K562 (cell line): ENCODE results near the gene SAFB. TPM values are rescaled to one million over a fixed set of nuclear protein-coding genes. Genes with fewer than 3 reads are reported as not detected.

Experiments
- ATAC-seq: fragments of 200-7000 bp; cut with Tn5 transposase; 3 replicates; pipeline ENCODE4 v1.9.1; 2020; ENCODE audit warnings: moderate library complexity
- BruUV-seq: library from RNA; stranded (reverse); fragments of 400-500 nt; replicated peaks from 2 replicates; lab custom pipeline; 2021; lab: Mats Ljungman, UMichigan
- CTCF ChIA-PET: fragments of 300-600 bp; formaldehyde crosslinking; extraction: SDS; loops from one replicate; lab custom pipeline; 2021; ENCODE audit warnings: low intra/inter-chr PET ratio; lab: Yijun Ruan, JAX
- POLR2A ChIA-PET: fragments of 300-600, 350-650 bp; sonication (Branson Sonifier 250); formaldehyde crosslinking; extraction: SDS; loops from one replicate; lab custom pipeline; 2021; ENCODE audit warnings: antibody characterized with exemption, inconsistent platforms; lab: Yijun Ruan, JAX
- DNase-seq, 4 experiments: peaks; one replicate each; pipeline versions ENCODE4 v3.0.0 to v3.0.0-alpha.2; 2011 to 2018; ENCODE audit warnings: low spot score in 3 of 4, mixed read lengths in 3 of 4; ENCODE audit errors: extremely low read depth in 1 of 4
- FAIRE-seq: peaks from 2 replicates; lab custom pipeline; 2011; peaks lifted over from hg19 to GRCh38; lab: Jason Lieb, UNC
- H2AFZ ChIP-seq: 2 replicates; pipeline ENCODE4 v1.6.0; 2011; ENCODE audit warnings: low read depth, low read length, control low read depth, inconsistent platforms
- H3K27ac ChIP-seq: fragments of 200-600 bp; 3 replicates; pipeline ENCODE4 v1.8.0; 2011; ENCODE audit warnings: low read depth, mild to moderate bottlenecking, control low read depth, inconsistent platforms, low read length, moderate library complexity, mixed read lengths; ENCODE audit errors: extremely low read depth
- H3K27me3 ChIP-seq, 2 experiments: fragments of 300-600 bp in 1 of 2; 2 replicates in 1 of 2; 3 replicates in 1 of 2; pipeline versions ENCODE4 v1.6.0 to v1.8.0; 2011; ENCODE audit warnings: inconsistent platforms in 2 of 2, low read length in 2 of 2, mild to moderate bottlenecking in 1 of 2, mixed read lengths in 1 of 2, moderate library complexity in 1 of 2; ENCODE audit not compliant: control insufficient read depth in 2 of 2, insufficient read depth in 2 of 2
- H3K36me3 ChIP-seq: fragments of 300-600 bp; 3 replicates; pipeline ENCODE4 v1.8.0; 2011; ENCODE audit warnings: mild to moderate bottlenecking, low read length, inconsistent platforms; ENCODE audit not compliant: control insufficient read depth, insufficient read depth
- H3K4me1 ChIP-seq, 2 experiments: fragments of 200-600 bp in 1 of 2; replicated peaks in 1 of 2; 2 replicates in 1 of 2; 3 replicates in 1 of 2; pipeline versions ENCODE4 v1.5.1 to v1.8.0; 2011; ENCODE audit warnings: inconsistent platforms in 2 of 2, low read length in 2 of 2, mild to moderate bottlenecking in 1 of 2, mixed read lengths in 1 of 2, moderate library complexity in 1 of 2; ENCODE audit not compliant: control insufficient read depth in 2 of 2, insufficient read depth in 2 of 2
- H3K4me2 ChIP-seq: 2 replicates; pipeline ENCODE4 v1.6.1; 2011; ENCODE audit warnings: low read length, control low read depth, inconsistent platforms, mixed read lengths; ENCODE audit not compliant: insufficient read depth
- H3K4me3 ChIP-seq: fragments of 200-600 bp; sonication (generic), shearing (Covaris generic); 2 replicates; pipeline ENCODE4 v1.5.1; 2016; ENCODE audit warnings: control low read depth, inconsistent platforms
- H3K79me2 ChIP-seq: fragments of 200-600 bp; 3 replicates; pipeline ENCODE4 v1.8.0; 2011; ENCODE audit warnings: low read length, inconsistent platforms; ENCODE audit not compliant: control insufficient read depth, insufficient read depth
- H3K9ac ChIP-seq, 2 experiments: 2 replicates each; pipeline versions ENCODE4 v1.6.0 to v1.6.1; 2011; ENCODE audit warnings: low read depth in 2 of 2, low read length in 2 of 2, control low read depth in 1 of 2, inconsistent platforms in 1 of 2, mild to moderate bottlenecking in 1 of 2, mixed read lengths in 1 of 2; ENCODE audit not compliant: insufficient read depth in 1 of 2
- H3K9me1 ChIP-seq: one replicate; pipeline ENCODE4 v1.6.0; 2011; ENCODE audit warnings: inconsistent platforms, mild to moderate bottlenecking, low read length, moderate library complexity; ENCODE audit not compliant: control insufficient read depth, insufficient read depth
- H3K9me3 ChIP-seq: replicated peaks from 2 replicates; pipeline ENCODE4 v1.5.1; 2011; ENCODE audit warnings: low read depth, low read length, inconsistent platforms; ENCODE audit not compliant: control insufficient read depth, insufficient read depth
- H4K20me1 ChIP-seq: replicated peaks from 2 replicates; pipeline ENCODE4 v1.6.1; 2011; ENCODE audit warnings: low read length, inconsistent platforms, mixed read lengths; ENCODE audit not compliant: control insufficient read depth, insufficient read depth
- BCOR ChIP-seq: fragments of 450-650 bp; IDR thresholded peaks from 2 replicates; pipeline ENCODE4 v1.6.1; 2016
- FIP1L1 ChIP-seq: fragments of 200-400 bp; formaldehyde crosslinking; IDR thresholded peaks from 2 replicates; pipeline ENCODE4 v1.6.1; 2018; ENCODE audit warnings: mild to moderate bottlenecking, low read depth, low read length; ENCODE audit not compliant: poor library complexity, severe bottlenecking
- HNRNPL ChIP-seq: fragments of 200-400 bp; formaldehyde crosslinking; IDR thresholded peaks from 2 replicates; pipeline ENCODE4 v1.6.1; 2017; ENCODE audit warnings: low read depth, mild to moderate bottlenecking, low read length
- HNRNPUL1 ChIP-seq: fragments of 200-400 bp; formaldehyde crosslinking; IDR thresholded peaks from 2 replicates; pipeline ENCODE4 v1.6.1; 2017; ENCODE audit warnings: low read length
- PRMT5 ChIP-seq: sonication (generic); formaldehyde crosslinking; IDR thresholded peaks from 2 replicates; pipeline ENCODE4 v1.5.0; 2020; ENCODE audit warnings: missing genetic modification reagents
- RBM22 ChIP-seq: fragments of 200-400 bp; formaldehyde crosslinking; IDR thresholded peaks from 2 replicates; pipeline ENCODE4 v1.6.1; 2018; ENCODE audit warnings: low read length, low read depth; ENCODE audit not compliant: poor library complexity, severe bottlenecking
- SUPT5H ChIP-seq: fragments of 450-650 bp; IDR thresholded peaks from 2 replicates; pipeline ENCODE4 v1.6.1; 2016
- WGBS: fragments of 100-300 bp; shearing (Covaris generic); methylation state at CpG from one replicate; pipeline ENCODE4 v1.1.6; 2016; ENCODE audit warnings: low coverage, mixed read lengths; ENCODE audit not compliant: insufficient coverage; ENCODE audit errors: missing lambda C conversion rate; 5-methylcytosine and 5-hydroxymethylcytosine counted together
- in situ Hi-C: fragments of 300-500 bp; cut with MboI; formaldehyde crosslinking; loops from 4 replicates; pipeline ENCODE4 v1.15.0; 2018; ENCODE audit warnings: inconsistent platforms, mixed read lengths
- intact Hi-C: fragments of 100-400 bp; cut with micrococcal nuclease; formaldehyde crosslinking; loops from 2 replicates; pipeline ENCODE4 v1.14.2; 2022
- polyA plus RNA-seq, 8 experiments: library from polyadenylated mRNA; depleted of rRNA in 4 of 8; stranded (reverse) in 5 of 8; unstranded in 3 of 8; fragments of >200 nt; fragmentation: Nextera tagmentation in 2 of 8; fragmentation: Illumina TruSeq in 1 of 8; extraction: Ambion mirVana in 2 of 8; extraction: Trizol in 1 of 8; gene quantifications; 2 replicates each; pipeline versions ENCODE4 v1.2.1 to v1.2.3, GENCODE V29; 2011 to 2014; ENCODE audit warnings: inconsistent platforms in 1 of 8, missing spikeins in 1 of 8
- total RNA-seq, 7 experiments: library from RNA; depleted of rRNA in 6 of 7; stranded (reverse); fragments of >200 nt in 6 of 7; fragmentation: Illumina TruSeq in 2 of 7; extraction: Trizol in 2 of 7; gene quantifications; 2 replicates each; pipeline versions ENCODE4 v1.2.1 to v1.2.3, GENCODE V29; 2011 to 2021; ENCODE audit warnings: low replicate concordance in 1 of 7
- TF ChIP-seq, protein P1 (sequence below): fragments of 250-450 bp; sonication (Bioruptor Pico); IDR thresholded peaks from 2 replicates; pipeline ENCODE4 v1.4.0; 2020; ENCODE audit warnings: mild to moderate bottlenecking, moderate library complexity
- TF ChIP-seq, protein P2 (sequence below): sonication (generic); formaldehyde crosslinking; IDR thresholded peaks from 2 replicates; pipeline ENCODE4 v1.8.1; 2023; ENCODE audit warnings: mild to moderate bottlenecking, missing genetic modification reagents, moderate library complexity
- TF ChIP-seq, protein P3 (sequence below): fragments of 450-650 bp; IDR thresholded peaks from 2 replicates; pipeline ENCODE4 v1.6.1; 2014; ENCODE audit warnings: low read depth, mild to moderate bottlenecking, moderate library complexity, borderline replicate concordance
- TF ChIP-seq, protein P4 (sequence below): fragments of 200-400 bp; formaldehyde crosslinking; IDR thresholded peaks from 2 replicates; pipeline ENCODE4 v1.6.1; 2017; ENCODE audit warnings: mild to moderate bottlenecking, low read depth, low read length, moderate library complexity

The SAFB gene
- total and polyA plus RNA-seq, 9 of the 15 experiments (the other 6 are each of a cell fraction or from before 2014, with no cell fraction given), result 1.1 to 151 (median 83.1) TPM

DNA sequence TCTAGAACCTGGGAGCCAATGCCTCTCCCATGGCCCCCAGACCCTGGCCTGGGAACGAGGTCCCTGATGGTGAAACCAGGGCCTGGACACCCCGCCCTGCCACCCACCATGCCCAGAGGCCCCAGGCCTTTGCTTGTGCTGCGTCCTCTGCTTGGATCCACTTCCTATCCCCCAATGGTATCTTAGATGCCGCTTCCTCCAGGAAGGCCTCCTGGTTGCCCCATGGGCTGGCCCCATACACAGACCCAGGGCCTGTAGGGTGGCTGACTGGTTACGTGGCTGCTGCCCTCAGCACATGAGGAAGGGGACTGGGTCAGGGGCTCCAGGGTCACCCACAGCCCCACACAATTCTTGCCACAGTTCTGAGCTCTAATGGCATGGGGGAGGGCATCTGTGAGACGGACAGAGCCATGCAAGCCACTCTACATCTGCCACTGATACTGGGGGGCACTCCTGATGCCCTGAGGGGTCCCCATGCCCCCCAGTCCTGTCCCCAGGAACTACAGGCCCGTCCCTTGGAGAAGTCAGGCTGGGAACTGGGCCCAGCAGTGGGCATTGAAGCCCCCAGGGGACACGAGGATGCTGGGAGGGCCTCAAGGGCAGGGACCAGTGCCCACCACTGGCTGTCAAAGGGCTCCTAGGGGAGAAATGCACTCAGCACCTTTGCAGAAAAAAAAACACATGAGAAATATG is 72.2 kb downstream of the SAFB start (continued):
- TF ChIP-seq, protein P1, sequence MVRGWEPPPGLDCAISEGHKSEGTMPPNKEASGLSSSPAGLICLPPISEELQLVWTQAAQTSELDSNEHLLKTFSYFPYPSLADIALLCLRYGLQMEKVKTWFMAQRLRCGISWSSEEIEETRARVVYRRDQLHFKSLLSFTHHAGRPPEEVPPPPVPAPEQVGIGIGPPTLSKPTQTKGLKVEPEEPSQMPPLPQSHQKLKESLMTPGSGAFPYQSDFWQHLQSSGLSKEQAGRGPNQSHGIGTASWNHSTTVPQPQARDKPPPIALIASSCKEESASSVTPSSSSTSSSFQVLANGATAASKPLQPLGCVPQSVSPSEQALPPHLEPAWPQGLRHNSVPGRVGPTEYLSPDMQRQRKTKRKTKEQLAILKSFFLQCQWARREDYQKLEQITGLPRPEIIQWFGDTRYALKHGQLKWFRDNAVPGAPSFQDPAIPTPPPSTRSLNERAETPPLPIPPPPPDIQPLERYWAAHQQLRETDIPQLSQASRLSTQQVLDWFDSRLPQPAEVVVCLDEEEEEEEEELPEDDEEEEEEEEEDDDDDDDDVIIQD (CRISPR knock-in tag), result no peak
- TF ChIP-seq BCOR, result no peak
- TF ChIP-seq HNRNPL, result no peak
- TF ChIP-seq, protein P2, sequence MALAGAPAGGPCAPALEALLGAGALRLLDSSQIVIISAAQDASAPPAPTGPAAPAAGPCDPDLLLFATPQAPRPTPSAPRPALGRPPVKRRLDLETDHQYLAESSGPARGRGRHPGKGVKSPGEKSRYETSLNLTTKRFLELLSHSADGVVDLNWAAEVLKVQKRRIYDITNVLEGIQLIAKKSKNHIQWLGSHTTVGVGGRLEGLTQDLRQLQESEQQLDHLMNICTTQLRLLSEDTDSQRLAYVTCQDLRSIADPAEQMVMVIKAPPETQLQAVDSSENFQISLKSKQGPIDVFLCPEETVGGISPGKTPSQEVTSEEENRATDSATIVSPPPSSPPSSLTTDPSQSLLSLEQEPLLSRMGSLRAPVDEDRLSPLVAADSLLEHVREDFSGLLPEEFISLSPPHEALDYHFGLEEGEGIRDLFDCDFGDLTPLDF (CRISPR knock-in tag), result no peak
- TF ChIP-seq, all 486 proteins: peak for 5

DNA sequence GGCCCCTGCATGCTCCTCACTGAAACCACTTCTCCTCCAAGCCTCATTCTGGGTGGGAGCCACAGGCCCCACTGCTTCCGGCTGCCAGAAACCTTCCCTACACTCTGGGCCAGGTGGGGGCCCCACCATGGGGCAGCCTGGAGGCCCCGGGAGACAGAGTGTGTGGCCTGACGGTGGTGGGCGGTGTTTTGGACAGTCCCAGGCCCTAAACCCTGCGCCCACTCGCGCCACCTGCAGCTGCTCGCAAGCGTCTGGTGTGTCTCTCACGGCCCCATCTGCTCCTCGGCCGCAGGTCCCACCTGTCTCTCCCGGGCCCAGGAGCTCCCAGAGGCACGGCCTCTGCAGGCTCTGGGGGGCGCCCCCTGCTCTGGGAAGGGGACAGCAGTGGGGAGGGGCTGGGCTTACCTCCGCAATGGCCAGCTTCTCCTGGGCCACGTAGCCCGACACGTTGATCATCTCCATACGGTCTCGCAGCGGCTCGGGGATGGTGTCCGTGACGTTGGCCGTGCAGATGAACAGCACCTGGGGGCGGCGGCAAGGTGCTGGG is 72.8 kb downstream of the SAFB start:
- DNase-seq, result no peak
- Histone ChIP-seq H3K27me3 (no peaks in the 10 kb centered on the region), H2AFZ (no peak overlapping the region), H3K79me2 (peaks cover 65% of the 10 kb centered on the region), H3K4me2 (no peak overlapping the region), H3K9ac (peak overlapping the region in 1 of 2 experiments; percentile 40; a peak in 1 of 4 replicates), H3K9me1 (peaks cover 17% of the 10 kb centered on the region), H4K20me1 (peaks cover 63% of the 10 kb centered on the region), H3K9me3 (no peaks in the 10 kb centered on the region), H3K27ac (no peak overlapping the region), H3K4me3 (no peak overlapping the region), H3K36me3 (peaks cover 99% of the 10 kb centered on the region), H3K4me1 (peaks cover 14 to 77% of the 10 kb centered on the region in 2 experiments)
- ChIA-PET POLR2A (interaction anchor here (0.6 to 1.6 kb wide), 3 partner anchors 9 to 1472 kb away, joined by 3 to 8 read pairs (median 6); no protein-coding TSS in a partner anchor), CTCF (no interaction called here)
- no peak for FAIRE-seq
- in situ Hi-C loops (no loop called here), intact Hi-C loops (no loop called here)
- BruUV-seq, result no TSS peak
- 90% methylated on average over 26 of the region's 28 CpGs for WGBS
- ATAC-seq, result no peak
- TF ChIP-seq, protein P3, sequence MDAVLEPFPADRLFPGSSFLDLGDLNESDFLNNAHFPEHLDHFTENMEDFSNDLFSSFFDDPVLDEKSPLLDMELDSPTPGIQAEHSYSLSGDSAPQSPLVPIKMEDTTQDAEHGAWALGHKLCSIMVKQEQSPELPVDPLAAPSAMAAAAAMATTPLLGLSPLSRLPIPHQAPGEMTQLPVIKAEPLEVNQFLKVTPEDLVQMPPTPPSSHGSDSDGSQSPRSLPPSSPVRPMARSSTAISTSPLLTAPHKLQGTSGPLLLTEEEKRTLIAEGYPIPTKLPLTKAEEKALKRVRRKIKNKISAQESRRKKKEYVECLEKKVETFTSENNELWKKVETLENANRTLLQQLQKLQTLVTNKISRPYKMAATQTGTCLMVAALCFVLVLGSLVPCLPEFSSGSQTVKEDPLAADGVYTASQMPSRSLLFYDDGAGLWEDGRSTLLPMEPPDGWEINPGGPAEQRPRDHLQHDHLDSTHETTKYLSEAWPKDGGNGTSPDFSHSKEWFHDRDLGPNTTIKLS, result no peak
- TF ChIP-seq SUPT5H (0 out of 2 replicates have a peak, but pooled peaks have one; percentile 18), RBM22 (peak; percentile 86), HNRNPUL1 (no peak), FIP1L1 (peak; percentile 34), PRMT5 (CRISPR knock-in tag) (no peak)
- TF ChIP-seq, protein P4, sequence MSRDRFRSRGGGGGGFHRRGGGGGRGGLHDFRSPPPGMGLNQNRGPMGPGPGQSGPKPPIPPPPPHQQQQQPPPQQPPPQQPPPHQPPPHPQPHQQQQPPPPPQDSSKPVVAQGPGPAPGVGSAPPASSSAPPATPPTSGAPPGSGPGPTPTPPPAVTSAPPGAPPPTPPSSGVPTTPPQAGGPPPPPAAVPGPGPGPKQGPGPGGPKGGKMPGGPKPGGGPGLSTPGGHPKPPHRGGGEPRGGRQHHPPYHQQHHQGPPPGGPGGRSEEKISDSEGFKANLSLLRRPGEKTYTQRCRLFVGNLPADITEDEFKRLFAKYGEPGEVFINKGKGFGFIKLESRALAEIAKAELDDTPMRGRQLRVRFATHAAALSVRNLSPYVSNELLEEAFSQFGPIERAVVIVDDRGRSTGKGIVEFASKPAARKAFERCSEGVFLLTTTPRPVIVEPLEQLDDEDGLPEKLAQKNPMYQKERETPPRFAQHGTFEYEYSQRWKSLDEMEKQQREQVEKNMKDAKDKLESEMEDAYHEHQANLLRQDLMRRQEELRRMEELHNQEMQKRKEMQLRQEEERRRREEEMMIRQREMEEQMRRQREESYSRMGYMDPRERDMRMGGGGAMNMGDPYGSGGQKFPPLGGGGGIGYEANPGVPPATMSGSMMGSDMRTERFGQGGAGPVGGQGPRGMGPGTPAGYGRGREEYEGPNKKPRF, result no peak
